ENCODE results near the gene DMPK.
A peak's percentile ranks its signal among the peaks of the same experiment; 100 is the strongest.

Gene DMPK

GRCh38 chr19:45784096-45784495 lies 1.8 kb upstream of the DMPK start:
- DNase-seq, result no peak

GRCh38 chr19:45782820-45783785 lies 813 bp upstream of the DMPK start:
- DNase-seq, result peak; percentile 59

GRCh38 chr19:45781214-45782161 lies 802 bp downstream of the DMPK start:
- peak; percentile 95 for DNase-seq

- DNase-seq, result peak; percentile 51
These were observed 1.7 kb downstream of the DMPK start for GRCh38 chr19:45780448-45781213.

GRCh38 chr19:45780146-45780447 lies 2.2 kb downstream of the DMPK start:
- no peak for DNase-seq

- DNase-seq, result peak; percentile 68
These were observed 2.8 kb downstream of the DMPK start for GRCh38 chr19:45779231-45780145.

- DNase-seq, result no peak
These were observed 4.2 kb downstream of the DMPK start for GRCh38 chr19:45778010-45778661.

- DNase-seq, result no peak
These were observed 4.8 kb downstream of the DMPK start for GRCh38 chr19:45777395-45777961.

- DNase-seq, result peak; percentile 59
These were observed 7.5 kb downstream of the DMPK start for GRCh38 chr19:45774765-45775164.

- peak; percentile 72 for DNase-seq
These were observed 8.9 kb downstream of the DMPK start for GRCh38 chr19:45773384-45773783.

- DNase-seq, result no peak
These were observed 9.4 kb downstream of the DMPK start for GRCh38 chr19:45772912-45773311.

GRCh38 chr19:45772130-45772840 lies 10.0 kb downstream of the DMPK start:
- DNase-seq, result peak; percentile 78

- DNase-seq, result peak; percentile 87
These were observed 10.9 kb downstream of the DMPK start for GRCh38 chr19:45771311-45771933.

GRCh38 chr19:45770192-45771101 lies 11.8 kb downstream of the DMPK start:
- peak; percentile 99 for DNase-seq

- DNase-seq, result peak; percentile 79
These were observed 12.5 kb downstream of the DMPK start for GRCh38 chr19:45769821-45770191.

GRCh38 chr19:45768984-45769782 lies 13.1 kb downstream of the DMPK start, which contains the start of gene SIX5:
Gene SIX5, minus strand, starts transcription at chr19:45769252. Its CDS starts 408 bp downstream, at chr19:45768844.
- DNase-seq, result peak; percentile 99

GRCh38 chr19:45768655-45768983 lies 13.7 kb downstream of the DMPK start:
- DNase-seq, result peak; percentile 83
